Posterior cingulate gyrus (tissue), 11 donors: ENCODE results near the gene OR1A2.
"Not testable (repeated sequence)": the region's sequence is repeated elsewhere in the genome, so short reads cannot be mapped to it uniquely, and the experiment has no call there.

Experiments used
- DNase-seq, 10 donors: peaks; one replicate each; pipeline versions ENCODE4 v3.0.0 to v3.0.0-alpha.2; 2020 to 2021; ENCODE audit warnings: mixed read lengths in 3 of 10
- intact Hi-C: fragments of 100-400 bp; cut with DNase I; formaldehyde crosslinking; loops from one replicate; pipeline ENCODE4 v1.15.1; 2023

Gene OR1A2, protein sequence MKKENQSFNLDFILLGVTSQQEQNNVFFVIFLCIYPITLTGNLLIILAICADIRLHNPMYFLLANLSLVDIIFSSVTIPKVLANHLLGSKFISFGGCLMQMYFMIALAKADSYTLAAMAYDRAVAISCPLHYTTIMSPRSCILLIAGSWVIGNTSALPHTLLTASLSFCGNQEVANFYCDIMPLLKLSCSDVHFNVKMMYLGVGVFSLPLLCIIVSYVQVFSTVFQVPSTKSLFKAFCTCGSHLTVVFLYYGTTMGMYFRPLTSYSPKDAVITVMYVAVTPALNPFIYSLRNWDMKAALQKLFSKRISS

DNA sequence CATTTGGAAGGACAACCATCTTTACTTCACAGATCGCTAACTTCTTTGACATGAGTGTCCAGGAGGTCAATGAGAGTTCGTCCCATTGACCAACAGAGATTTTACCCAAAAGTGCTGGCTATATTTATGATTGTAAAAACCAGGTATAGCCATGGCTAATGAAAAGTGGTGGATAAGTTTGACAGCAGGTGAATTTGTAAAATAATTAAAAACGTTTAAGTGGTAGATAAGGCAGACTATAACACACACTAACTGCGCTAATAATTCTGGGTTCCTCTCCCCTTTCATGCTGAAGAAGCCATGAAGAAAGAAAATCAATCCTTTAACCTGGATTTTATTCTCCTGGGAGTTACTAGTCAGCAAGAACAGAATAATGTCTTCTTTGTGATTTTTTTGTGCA lies at the start of gene OR1A2:
Gene OR1A2 (plus strand): TSS at position 301 of the 400 bp plus-strand sequence. CDS start 0 bp downstream, at position 301.
- intact Hi-C loops = no loop called here
- no peak for DNase-seq

DNA sequence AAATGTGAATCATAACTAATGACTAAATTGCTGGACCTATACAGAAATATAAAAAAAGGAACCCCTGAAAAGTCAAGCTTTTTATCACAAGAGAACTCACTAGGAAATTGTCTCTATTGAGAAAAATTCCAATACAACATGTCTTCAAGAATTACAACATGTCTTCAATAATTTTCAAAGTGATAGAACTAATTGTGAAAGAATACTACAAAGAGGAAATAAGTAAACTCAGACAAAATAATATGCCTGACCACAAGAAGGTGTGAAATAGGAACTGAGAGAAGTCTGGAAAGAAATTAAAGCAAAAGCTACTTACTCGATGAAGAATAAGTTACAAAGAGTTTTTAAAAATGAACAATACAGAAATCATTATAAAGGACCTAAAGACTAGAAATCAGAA lies 40.1 kb upstream of the OR1A2 start:
- intact Hi-C loops = no loop called here
- DNase-seq = no peak

DNA sequence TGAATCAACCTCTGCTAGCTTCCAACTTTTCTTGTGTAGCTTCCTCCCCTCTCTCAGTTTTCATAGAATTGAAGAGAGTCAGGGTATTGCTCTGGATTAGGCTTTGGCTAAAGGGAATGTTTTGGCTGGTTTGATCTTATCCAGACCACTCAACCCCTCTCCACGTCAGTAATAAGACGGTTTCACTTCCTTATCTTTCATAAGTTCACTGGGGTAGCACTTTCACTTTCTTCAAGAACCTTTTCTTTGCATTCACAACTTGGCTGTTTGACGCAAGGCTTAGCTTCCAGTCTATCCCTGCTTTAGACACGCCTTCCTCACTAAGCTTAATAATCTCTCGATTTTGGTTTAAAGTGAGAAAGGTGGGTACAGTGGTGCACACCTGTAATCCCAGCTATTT lies 29.7 kb upstream of the OR1A2 start:
- intact Hi-C loops = no loop called here

DNA sequence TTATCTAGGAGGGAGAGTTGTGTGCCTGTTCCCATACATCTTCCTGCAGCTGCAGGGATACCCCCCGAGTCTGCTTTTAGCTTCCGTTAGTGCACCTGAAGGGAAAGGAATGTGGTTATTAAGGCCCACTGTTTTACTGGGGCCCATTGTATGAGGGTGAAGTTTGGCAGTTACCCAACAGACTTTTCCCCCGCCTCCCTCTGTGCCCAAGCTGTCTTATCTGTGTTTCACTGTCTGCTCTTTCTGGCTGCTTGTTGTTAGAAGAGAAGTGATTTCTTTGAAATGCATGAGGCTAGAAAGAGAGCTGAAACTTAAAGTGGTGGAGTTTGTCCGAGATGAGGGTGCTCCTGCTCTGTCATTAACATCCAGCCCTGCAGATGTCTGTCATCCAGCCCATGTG lies 7.4 kb upstream of the OR1A2 start:
- intact Hi-C loops = no loop called here
- no peak for DNase-seq

More for the DNA sequence above, 29.7 kb upstream of the OR1A2 start:
- DNase-seq = no peak

DNA sequence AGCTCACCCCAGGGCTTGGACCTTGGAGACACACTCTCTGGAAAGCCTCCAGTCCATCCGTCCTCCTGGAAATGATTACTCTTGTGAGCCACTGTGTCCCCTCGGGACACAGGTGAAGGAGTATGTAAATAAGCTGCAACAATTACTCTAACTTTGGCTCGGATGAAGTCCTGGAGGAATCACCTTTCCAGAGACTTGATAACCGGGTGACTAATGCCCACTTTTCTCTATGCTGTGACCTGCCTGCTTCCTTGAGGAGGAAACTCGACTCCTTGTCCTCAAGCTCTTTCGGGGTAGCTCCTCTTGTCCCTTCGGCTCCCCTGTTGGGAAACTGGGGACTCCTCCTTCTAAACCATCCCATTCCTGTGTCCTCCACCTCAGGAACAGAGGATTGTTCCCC lies 10.0 kb downstream of the OR1A2 start, which contains the start of gene OR1A1:
Gene OR1A1 (plus strand): TSS at position 301 of the 400 bp plus-strand sequence. CDS start 7,954 bp downstream, outside the sequence.
- no peak for DNase-seq
- intact Hi-C loops = no loop called here

DNA sequence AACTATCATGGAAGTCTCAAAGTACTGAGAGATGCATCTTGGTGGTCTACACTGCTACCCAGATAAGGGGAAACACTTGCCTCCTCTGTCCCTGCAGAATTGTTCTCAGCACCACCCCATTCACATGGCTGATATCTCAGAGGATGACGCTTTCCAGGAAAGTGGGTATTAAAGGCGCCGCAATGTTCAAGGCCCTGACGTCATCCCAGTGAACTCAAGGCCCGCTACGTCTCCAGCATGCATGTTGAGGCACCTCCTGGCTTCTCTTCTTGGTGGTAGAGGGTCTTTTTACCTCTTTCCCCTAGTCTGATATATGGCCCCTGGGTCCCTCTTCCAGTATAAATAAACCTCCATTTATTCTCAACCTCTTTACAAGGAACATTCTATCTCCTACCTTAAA lies 11.2 kb downstream of the OR1A2 start:
- no peak for DNase-seq
- intact Hi-C loops = no loop called here

DNA sequence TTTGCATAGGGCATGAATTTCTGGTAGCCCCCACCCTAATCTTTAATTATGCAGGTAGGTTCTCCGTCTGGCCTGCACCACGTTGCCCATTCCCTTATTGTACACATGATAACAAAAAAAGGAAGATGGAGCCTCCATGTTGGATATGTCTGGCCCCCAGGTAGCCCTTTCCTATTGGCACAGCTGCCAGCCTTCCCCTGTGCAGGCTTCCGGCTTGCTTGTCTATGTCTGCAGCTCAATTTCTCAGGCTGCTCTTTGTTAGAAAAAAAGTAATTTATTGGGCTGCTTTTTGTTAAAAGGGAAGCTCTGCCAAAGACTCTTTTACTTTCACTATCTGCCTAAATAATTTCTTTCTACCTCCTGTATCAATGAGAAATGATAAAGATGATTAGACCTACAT lies 15.7 kb downstream of the OR1A2 start:
- no peak for DNase-seq
- intact Hi-C loops = no loop called here

DNA sequence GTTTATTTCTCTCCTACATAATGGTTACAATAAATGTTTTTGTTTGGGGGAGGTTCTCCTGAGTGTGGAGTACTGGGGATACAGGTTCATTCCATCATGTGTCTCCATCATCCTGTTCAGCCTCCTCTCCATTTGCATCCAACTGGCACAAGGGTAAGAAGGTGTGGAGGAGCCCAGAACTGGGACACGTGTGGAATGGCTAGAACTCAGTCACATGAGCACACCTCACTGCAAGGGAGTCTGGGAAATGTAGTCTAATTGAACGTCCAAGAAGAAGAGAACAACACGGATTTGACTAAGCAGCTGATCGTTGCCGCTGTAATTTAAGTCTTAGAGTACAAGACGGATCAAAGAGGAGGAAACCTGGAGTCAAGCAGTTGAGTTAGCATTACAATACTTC lies 16.3 kb downstream of the OR1A2 start:
- intact Hi-C loops = no loop called here
- no peak for DNase-seq

DNA sequence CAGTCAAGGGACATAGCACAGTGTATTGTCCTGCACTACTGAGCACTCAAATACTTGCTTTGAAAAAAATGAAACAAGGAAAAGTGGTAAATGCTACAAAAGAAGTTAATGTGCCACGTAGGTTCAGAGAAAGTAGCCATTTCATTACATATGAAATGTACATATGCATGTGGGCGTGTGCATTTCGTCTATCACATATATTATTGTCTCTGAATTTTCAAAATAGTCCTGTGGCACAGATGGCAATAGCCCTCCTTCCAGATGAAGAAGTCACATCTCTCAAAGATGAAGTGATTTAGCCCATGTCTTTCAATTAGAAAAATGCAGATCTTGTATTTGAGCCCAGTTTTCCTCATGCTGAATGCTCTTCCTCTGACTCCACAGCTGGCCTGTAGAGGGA lies 22.7 kb downstream of the OR1A2 start:
- intact Hi-C loops, DNase-seq: not testable (repeated sequence)

DNA sequence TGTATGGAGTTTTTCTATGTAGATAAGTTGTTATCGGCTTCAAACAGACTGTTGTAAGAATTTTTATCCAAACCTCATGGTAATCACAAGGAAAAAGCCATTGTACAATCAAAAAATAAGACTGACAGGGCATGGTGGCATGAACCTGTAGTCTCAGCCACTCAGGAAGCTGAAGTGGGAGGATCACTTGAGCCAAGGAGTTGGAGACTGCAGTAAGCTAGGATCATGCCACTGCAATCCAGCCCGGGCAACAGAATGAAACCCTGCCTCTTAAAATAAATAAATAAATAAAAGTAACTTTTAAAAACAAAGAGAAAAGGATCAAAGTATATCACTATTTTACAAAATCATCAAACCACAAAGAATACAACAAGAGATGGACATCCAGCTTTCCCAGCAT lies 24.5 kb downstream of the OR1A2 start:
- DNase-seq = peak in 1 of 10 donors; percentile 55
- intact Hi-C loops = no loop called here

DNA sequence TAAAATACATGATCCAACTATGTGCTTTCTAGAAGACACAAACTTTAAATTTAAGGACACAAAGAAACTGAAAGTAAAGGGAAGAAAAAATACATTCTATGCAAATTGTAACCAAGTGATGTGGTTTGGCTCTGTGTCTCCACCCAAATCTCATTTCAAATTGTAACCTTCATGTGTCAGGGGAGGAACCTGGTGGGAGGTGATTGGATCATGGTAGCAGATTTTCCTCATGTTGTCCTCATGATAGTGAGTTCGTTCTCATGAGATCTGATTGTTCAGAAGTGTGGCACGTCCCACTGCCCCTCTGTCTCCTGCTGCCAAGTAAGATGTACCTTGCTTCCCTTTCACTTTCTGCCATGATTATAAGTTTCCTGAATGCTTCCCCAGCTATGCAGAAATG lies 25.2 kb downstream of the OR1A2 start:
- no peak for DNase-seq
- intact Hi-C loops = no loop called here

DNA sequence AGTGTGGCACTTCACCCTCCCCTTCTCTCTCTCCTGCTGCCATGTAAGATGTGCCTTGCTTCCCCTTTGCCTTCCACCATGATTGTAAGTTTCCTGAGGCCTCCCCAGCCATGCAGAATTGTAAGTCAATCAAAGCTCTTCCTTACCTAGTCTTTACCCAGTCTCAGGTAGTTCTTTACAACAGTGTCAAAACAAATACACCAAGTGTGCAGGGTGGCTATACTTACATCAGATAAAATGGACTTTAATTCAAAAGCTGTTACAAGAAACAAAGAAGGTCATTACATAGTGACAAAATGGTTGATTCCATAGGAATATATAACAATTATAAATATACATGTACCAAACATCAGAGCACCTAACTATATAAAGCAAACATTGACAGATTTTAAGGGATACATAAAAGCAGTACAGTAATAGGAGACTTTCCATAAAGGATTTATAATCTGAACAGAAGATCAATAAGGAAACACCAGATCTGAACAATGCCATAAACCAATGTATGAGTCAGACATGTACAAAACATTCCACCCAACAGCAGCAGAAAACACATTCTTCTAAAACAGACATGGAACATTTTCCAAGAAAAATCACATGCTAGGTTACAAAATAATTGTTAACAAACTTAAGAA lies 27.5 kb downstream of the OR1A2 start:
- intact Hi-C loops, DNase-seq: not testable (repeated sequence)

DNA sequence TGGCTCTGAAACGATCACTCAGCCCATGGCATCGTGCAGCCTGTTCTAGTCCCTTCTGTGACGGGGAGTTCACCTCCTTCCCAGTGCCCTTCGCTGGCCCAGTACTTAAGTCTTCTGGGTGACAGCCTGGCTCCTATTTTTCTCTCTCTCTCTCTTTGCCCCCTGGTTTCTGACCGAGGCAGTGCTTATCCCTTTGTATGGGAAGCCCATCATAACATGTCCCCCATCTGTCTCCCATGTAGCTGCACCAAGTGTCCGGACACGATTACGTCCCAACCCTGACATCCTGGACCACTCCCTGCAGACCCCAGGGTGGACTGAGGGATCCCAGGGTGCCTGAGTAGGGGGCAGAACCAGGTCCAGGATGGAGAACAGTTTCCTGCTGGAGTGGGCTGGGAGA lies 35.0 kb downstream of the OR1A2 start:
- intact Hi-C loops, DNase-seq: not testable (repeated sequence)

DNA sequence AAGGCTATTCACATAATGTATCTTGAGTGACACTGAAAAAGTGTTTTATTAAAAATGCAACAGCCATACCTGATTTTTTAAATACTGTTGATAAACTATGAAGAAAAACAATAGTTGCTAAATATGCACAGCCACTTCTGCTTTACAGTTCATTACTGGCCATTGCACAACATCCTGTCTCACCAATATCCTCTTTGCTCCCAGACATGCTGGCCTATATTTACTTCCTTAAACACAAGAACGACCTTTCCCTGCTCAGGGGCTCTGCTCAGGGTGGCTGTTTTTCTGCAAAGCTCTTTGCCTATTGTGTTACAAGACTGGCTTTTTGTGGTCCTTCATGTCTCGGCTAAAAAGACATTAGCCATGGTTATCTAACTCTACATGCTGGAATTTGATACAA lies 41.4 kb downstream of the OR1A2 start:
- intact Hi-C loops, DNase-seq: not testable (repeated sequence)

DNA sequence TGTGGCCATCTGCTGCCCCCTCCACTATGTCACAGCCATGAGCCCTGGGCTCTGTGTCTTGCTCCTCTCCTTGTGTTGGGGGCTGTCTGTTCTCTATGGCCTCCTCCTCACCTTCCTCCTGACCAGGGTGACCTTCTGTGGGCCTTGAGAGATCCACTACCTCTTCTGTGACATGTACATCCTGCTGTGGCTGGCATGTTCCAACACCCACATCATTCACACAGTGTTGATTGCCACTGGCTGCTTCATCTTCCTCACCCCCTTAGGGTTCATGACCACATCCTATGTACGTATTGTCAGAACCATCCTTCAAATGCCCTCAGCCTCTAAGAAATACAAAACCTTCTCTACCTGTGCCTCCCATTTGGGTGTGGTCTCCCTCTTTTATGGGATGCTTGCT lies 43.7 kb downstream of the OR1A2 start:
- intact Hi-C loops, DNase-seq: not testable (repeated sequence)

DNA sequence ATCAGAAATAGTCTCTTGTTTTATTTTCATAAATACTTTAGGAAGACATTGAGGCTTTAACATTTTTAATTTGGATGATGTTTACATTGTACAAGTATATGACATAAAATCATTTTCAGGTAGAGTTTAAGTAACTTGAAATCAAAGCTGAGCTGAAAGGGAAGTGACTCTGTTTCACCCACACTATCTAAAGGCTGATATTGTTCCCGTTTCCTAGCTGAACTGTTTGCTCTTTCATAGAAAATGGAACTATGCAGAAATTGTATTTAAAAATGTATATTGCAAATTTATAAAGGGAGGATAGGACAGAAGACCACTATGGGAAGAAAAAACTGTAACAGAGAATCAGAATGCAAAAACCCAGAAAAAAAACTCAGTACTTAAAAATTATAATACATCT lies 47.5 kb downstream of the OR1A2 start:
- intact Hi-C loops, DNase-seq: not testable (repeated sequence)
